GM12878 (cell line): ENCODE data around the gene ATP6V0D1. TPM values are rescaled to one million over a fixed set of nuclear protein-coding genes. Genes with fewer than 3 reads are reported as not detected.

Source experiments
- ATAC-seq: fragments of 200-7000 bp; cut with Tn5 transposase; 3 replicates; pipeline ENCODE4 v1.9.1; 2020; ENCODE audit warnings: mild to moderate bottlenecking, moderate library complexity
- BruUV-seq: library from RNA; stranded (reverse); fragments of 400-500 nt; replicated peaks from 2 replicates; lab custom pipeline; 2021; lab: Mats Ljungman, UMichigan
- CTCF ChIA-PET: fragments of 300-600 bp; sonication (Branson Sonifier 250); formaldehyde crosslinking; extraction: SDS; loops from one replicate; lab custom pipeline; 2021; ENCODE audit warnings: inconsistent platforms; lab: Yijun Ruan, JAX
- POLR2A ChIA-PET: fragments of 350-600 bp; formaldehyde crosslinking; extraction: SDS; loops from one replicate; lab custom pipeline; 2021; ENCODE audit warnings: inconsistent platforms; lab: Charles Lee
- RAD21 ChIA-PET: fragments of 300-600 bp; sonication (Branson Sonifier 250); formaldehyde crosslinking; loops from one replicate; lab custom pipeline; 2023; ENCODE audit warnings: antibody characterized with exemption; ENCODE audit not compliant: unreplicated experiment; lab: Charles Lee
- SMC1A ChIA-PET: fragments of 300-600 bp; sonication (Branson Sonifier 250); formaldehyde crosslinking; loops from one replicate; lab custom pipeline; 2023; ENCODE audit not compliant: unreplicated experiment, uncharacterized antibody; lab: Charles Lee
- DNase-seq: peaks from one replicate; pipeline ENCODE4 v3.0.0-alpha.2; 2011; ENCODE audit warnings: low read depth, low spot score
- FAIRE-seq: peaks from 3 replicates; lab custom pipeline; 2011; peaks lifted over from hg19 to GRCh38; lab: Jason Lieb, UNC
- H2AFZ ChIP-seq: 2 replicates; pipeline ENCODE4 v1.6.0; 2011; ENCODE audit warnings: low read depth, low read length, control low read depth; ENCODE audit not compliant: control insufficient read depth
- H3K27ac ChIP-seq: 2 replicates; pipeline ENCODE4 v1.5.1; 2011; ENCODE audit warnings: control low read depth; ENCODE audit not compliant: control insufficient read depth, insufficient read depth
- H3K27me3 ChIP-seq, 2 experiments: replicated peaks in 1 of 2; 2 replicates each; pipeline versions ENCODE4 v1.6.0 to v1.6.1; 2011; ENCODE audit warnings: low read length in 1 of 2; ENCODE audit not compliant: control insufficient read depth in 2 of 2, insufficient read depth in 2 of 2
- H3K36me3 ChIP-seq, 2 experiments: 2 replicates each; pipeline ENCODE4 v1.5.1; 2011; ENCODE audit warnings: low read length in 1 of 2; ENCODE audit not compliant: control insufficient read depth in 2 of 2, insufficient read depth in 2 of 2
- H3K4me1 ChIP-seq: 2 replicates; pipeline ENCODE4 v1.6.1; 2011; ENCODE audit warnings: mild to moderate bottlenecking, low read length, moderate library complexity, mixed read lengths; ENCODE audit not compliant: control insufficient read depth, insufficient read depth
- H3K4me2 ChIP-seq: 2 replicates; pipeline ENCODE4 v1.6.0; 2011; ENCODE audit warnings: control low read depth; ENCODE audit not compliant: control insufficient read depth, insufficient read depth
- H3K4me3 ChIP-seq: fragments of 200-600 bp; sonication (generic); 2 replicates; pipeline ENCODE4 v1.5.1; 2016
- H3K79me2 ChIP-seq: 2 replicates; pipeline ENCODE4 v1.6.0; 2011; ENCODE audit warnings: low read length; ENCODE audit not compliant: control insufficient read depth, insufficient read depth
- H3K9ac ChIP-seq: 2 replicates; pipeline ENCODE4 v1.8.0; 2011; ENCODE audit warnings: low read length, control low read depth, mixed read lengths; ENCODE audit not compliant: control insufficient read depth, insufficient read depth
- H3K9me3 ChIP-seq: replicated peaks from 3 replicates; pipeline ENCODE4 v1.5.1; 2011; ENCODE audit warnings: mild to moderate bottlenecking, low read length; ENCODE audit not compliant: control insufficient read depth, insufficient read depth
- H4K20me1 ChIP-seq: 2 replicates; pipeline ENCODE4 v1.6.0; 2011; ENCODE audit not compliant: control insufficient read depth, insufficient read depth
- ASH2L ChIP-seq: fragments of 300-600, 200-600 bp; sonication (generic); IDR thresholded peaks from 2 replicates; pipeline ENCODE4 v1.6.1; 2017; ENCODE audit warnings: low read depth, mild to moderate bottlenecking, borderline replicate concordance
- BHLHE40 ChIP-seq, 2 experiments: fragments of 450-650 bp in 1 of 2; IDR thresholded peaks; 2 replicates each; pipeline ENCODE4 v1.6.1; 2011 to 2017; ENCODE audit warnings: low read depth in 2 of 2, borderline replicate concordance in 1 of 2, improper control_type of control experiment in 1 of 2, low read length in 1 of 2, mild to moderate bottlenecking in 1 of 2
- NBN ChIP-seq: fragments of 450-650 bp; IDR thresholded peaks from 2 replicates; pipeline ENCODE4 v1.6.1; 2016
- POLR2A ChIP-seq: IDR thresholded peaks from 2 replicates; pipeline ENCODE4 v1.6.1; 2011; ENCODE audit warnings: low read depth, mild to moderate bottlenecking, low read length
- WGBS: methylation state at CpG from one replicate; pipeline ENCODE4 v1.1.6; 2016; ENCODE audit warnings: low lambda C conversion rate; ENCODE audit not compliant: insufficient replicate concordance, insufficient coverage; ENCODE audit errors: missing lambda C conversion rate; 5-methylcytosine and 5-hydroxymethylcytosine counted together
- in situ Hi-C: fragments of 300-500 bp; cut with MboI; formaldehyde crosslinking; loops from 9 replicates; pipeline ENCODE4 v1.14.3; 2018; ENCODE audit warnings: mixed read lengths
- intact Hi-C: fragments of 100-400 bp; cut with micrococcal nuclease; formaldehyde crosslinking; loops from one replicate; pipeline ENCODE4 v1.14.2; 2022; ENCODE audit not compliant: unreplicated experiment
- polyA plus RNA-seq, 11 experiments: library from polyadenylated mRNA; depleted of rRNA in 4 of 11; unstranded in 6 of 11; stranded (reverse) in 5 of 11; fragments of >200 nt; fragmentation: Nextera tagmentation in 4 of 11; fragmentation: Illumina TruSeq in 1 of 11; extraction: Ambion mirVana in 4 of 11; extraction: Trizol in 1 of 11; gene quantifications; 1 replicate in 1 of 11; 2 replicates in 10 of 11; pipeline versions ENCODE4 v1.2.1 to v1.2.3, GENCODE V29; 2011 to 2016; ENCODE audit warnings: inconsistent platforms in 2 of 11, missing spikeins in 2 of 11, low read depth in 1 of 11
- total RNA-seq, 4 experiments: library from RNA; depleted of rRNA in 3 of 4; stranded (reverse); fragments of >200 nt in 3 of 4; fragmentation: Illumina TruSeq in 1 of 4; extraction: Trizol in 1 of 4; gene quantifications; 2 replicates each; pipeline versions ENCODE4 v1.2.1 to v1.2.3, GENCODE V29; 2013 to 2021

ATP6V0D1 gene
- total and polyA plus RNA-seq, 10 of the 15 experiments (the other 5 are each of a cell fraction or from before 2014, with no cell fraction given) = 28.1 to 141 (median 70.3) TPM

DNA sequence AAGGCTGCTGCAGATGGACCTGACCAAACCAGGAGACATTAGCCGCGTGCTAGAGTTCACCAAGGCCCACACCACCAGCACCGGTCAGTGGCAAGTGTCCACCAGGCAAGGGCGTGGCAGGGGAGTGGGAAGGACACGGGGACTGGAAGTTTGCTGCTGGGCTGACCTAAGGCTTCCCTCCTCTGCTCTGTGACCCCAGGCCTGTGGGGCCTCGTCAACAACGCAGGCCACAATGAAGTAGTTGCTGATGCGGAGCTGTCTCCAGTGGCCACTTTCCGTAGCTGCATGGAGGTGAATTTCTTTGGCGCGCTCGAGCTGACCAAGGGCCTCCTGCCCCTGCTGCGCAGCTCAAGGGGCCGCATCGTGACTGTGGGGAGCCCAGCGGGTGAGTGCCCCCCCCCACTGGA, 45.2 kb downstream of the ATP6V0D1 start:
- no peak overlapping the region for H3K4me2 ChIP-seq
- intact Hi-C loops (no loop called here), in situ Hi-C loops (no loop called here)
- H3K9ac ChIP-seq = no peak overlapping the region
- H3K27me3 ChIP-seq = peaks cover 0 to 5% of the 10 kb centered on the region in 2 experiments; a peak in 2 of 4 replicates
- no TSS peak for BruUV-seq
- H4K20me1 ChIP-seq = no peaks in the 10 kb centered on the region
- H3K27ac ChIP-seq = no peak overlapping the region
- peaks cover 25% of the 10 kb centered on the region for H3K4me1 ChIP-seq
- ATAC-seq (no peak), FAIRE-seq (no peak), DNase-seq (no peak)
- TF ChIP-seq POLR2A = peak; percentile 43; the same call in 1 of the 2 replicates
- TF ChIP-seq NBN = no peak
- ChIA-PET RAD21 (interaction anchor here (1.2 kb wide), 1 partner anchor 10 kb away, joined by 4 read pairs; no protein-coding TSS in a partner anchor), CTCF (interaction anchor here (2.0 kb wide), 1 partner anchor 8 kb away, joined by 10 read pairs; no protein-coding TSS in a partner anchor), SMC1A (interaction anchor here (1.2 kb wide), 1 partner anchor 16 kb away, joined by 4 read pairs; no protein-coding TSS in a partner anchor), POLR2A (interaction anchor here (0.7 kb wide), 1 partner anchor 351 kb away, joined by 6 read pairs; no protein-coding TSS in a partner anchor)
- WGBS = 95% methylated on average over 16 of the region's 16 CpGs
- no peaks in the 10 kb centered on the region for H3K79me2 ChIP-seq
- H3K4me3 ChIP-seq = no peak overlapping the region
- no peak overlapping the region for H2AFZ ChIP-seq
- peaks cover 0 to 8% of the 10 kb centered on the region in 2 experiments; a peak in 3 of 4 replicates for H3K36me3 ChIP-seq
- H3K9me3 ChIP-seq = no peaks in the 10 kb centered on the region

DNA sequence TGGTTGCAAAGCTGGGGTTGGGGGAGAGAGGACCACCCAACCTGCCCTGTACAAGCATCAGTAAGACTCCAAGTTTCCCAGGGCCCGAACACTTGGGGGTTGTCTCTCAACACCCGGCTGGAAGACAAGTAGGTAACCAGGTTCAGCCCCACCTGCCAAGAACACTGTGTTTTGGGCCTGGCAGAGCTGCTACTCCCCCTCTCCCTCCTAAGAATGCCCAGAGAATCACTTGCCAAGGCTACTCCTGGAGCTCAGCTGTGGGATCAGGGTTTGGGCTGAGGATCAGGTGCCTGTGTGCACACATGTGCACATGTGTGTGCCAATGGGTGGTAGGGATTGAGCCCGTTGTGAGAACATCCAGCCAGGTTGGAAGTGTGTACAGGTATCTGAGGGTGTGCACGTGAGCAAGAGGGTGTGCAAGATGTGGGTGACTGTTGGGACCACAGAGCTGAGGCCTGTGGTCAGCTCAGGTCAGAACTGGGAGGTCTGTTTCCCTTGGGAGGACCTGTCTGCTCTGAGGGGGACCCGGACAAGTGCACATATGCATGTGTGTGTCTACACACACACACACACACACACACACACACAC, 47.7 kb downstream of the ATP6V0D1 start:
- Histone ChIP-seq H3K4me2 (no peak overlapping the region), H3K4me1 (peaks cover 25% of the 10 kb centered on the region), H3K79me2 (no peaks in the 10 kb centered on the region), H3K4me3 (no peak overlapping the region), H3K9me3 (no peaks in the 10 kb centered on the region), H3K36me3 (no peaks in the 10 kb centered on the region; a peak in 3 of 4 replicates), H2AFZ (no peak overlapping the region), H3K27me3 (peaks cover 11 to 14% of the 10 kb centered on the region in 2 experiments), H4K20me1 (no peaks in the 10 kb centered on the region), H3K27ac (no peak overlapping the region), H3K9ac (no peak overlapping the region)
- ATAC-seq = no peak
- intact Hi-C loops (no loop called here), in situ Hi-C loops (no loop called here)
- RAD21 ChIA-PET = no interaction called here
- FAIRE-seq = no peak
- POLR2A ChIA-PET = no interaction called here
- WGBS = 73% methylated on average over 5 of the region's 5 CpGs
- SMC1A ChIA-PET = interaction anchor here (1.2 kb wide), 1 partner anchor 31 kb away, joined by 4 read pairs; no protein-coding TSS in a partner anchor
- CTCF ChIA-PET = no interaction called here
- no peak for DNase-seq
- no TSS peak for BruUV-seq
- peak; percentile 47 to 55; a peak in 3 of 4 replicates for TF ChIP-seq BHLHE40 (IDR thresholded peaks at IDR 0.05; ENCODE audit: borderline replicate concordance in 1 of 2, low read depth in 2 of 2, low read length in 1 of 2)
- TF ChIP-seq ASH2L = no peak
